SKM-1 treated with dmso at 0.1 percent for 144 hours (cell line): Measurements from ENCODE around the gene CDC14A.
"Not testable (repeated sequence)": the region's sequence is repeated elsewhere in the genome, so short reads cannot be mapped to it uniquely, and the experiment has no call there.

ENCODE experiments used
- DNase-seq: peaks from one replicate; lab custom pipeline; 2025; ENCODE audit not compliant: unreplicated experiment; lab: John Stamatoyannopoulos, UW

Gene CDC14A, protein sequence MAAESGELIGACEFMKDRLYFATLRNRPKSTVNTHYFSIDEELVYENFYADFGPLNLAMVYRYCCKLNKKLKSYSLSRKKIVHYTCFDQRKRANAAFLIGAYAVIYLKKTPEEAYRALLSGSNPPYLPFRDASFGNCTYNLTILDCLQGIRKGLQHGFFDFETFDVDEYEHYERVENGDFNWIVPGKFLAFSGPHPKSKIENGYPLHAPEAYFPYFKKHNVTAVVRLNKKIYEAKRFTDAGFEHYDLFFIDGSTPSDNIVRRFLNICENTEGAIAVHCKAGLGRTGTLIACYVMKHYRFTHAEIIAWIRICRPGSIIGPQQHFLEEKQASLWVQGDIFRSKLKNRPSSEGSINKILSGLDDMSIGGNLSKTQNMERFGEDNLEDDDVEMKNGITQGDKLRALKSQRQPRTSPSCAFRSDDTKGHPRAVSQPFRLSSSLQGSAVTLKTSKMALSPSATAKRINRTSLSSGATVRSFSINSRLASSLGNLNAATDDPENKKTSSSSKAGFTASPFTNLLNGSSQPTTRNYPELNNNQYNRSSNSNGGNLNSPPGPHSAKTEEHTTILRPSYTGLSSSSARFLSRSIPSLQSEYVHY

GRCh38 chr1:100352267-100353070 lies at the start of gene CDC14A:
Gene CDC14A, plus strand, starts transcription at chr1:100352506. Its CDS starts 449 bp downstream, at chr1:100352955.
- DNase-seq: peak; percentile 98

GRCh38 chr1:100302739-100303138 lies 49.6 kb upstream of the CDC14A start:
- DNase-seq: no peak

DNA sequence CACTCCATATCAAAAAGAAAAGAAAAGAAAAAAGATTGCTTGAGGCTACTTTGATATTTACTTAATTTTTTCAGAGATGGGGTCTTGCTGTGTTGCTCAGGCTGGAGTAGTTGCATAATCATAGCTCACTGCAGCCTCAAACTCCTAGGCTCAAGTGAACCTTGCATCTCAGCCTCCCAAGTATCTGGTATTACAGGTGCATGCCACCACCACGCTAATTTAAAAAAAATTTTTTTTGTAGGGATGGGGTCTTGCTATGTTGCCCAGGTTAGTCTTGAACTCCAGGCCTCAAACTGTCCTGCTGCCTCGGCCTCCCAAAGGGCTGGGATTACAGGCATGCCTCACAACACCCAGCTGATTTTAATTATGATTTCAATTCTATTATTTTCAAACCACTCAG lies 48.1 kb upstream of the CDC14A start:
- no peak for DNase-seq

DNA sequence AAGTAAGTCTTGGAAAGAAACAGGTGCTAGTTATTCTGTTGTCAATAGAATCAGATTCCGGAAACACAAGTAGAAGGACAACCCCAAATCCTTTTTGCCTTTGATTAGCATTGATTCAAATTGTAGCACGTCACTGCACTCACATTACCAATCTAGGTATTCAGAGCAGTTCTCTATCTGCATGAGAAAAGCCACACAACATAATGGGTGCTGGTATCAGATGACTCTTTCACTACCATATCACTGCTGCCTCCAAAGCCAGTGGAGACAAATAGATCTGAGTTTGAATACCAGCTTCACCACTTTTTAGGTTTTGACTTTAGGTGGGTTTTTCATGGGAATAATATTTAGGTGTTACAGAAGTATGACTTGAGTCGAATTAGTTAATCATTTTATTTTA lies 47.4 kb upstream of the CDC14A start:
- DNase-seq: no peak

DNA sequence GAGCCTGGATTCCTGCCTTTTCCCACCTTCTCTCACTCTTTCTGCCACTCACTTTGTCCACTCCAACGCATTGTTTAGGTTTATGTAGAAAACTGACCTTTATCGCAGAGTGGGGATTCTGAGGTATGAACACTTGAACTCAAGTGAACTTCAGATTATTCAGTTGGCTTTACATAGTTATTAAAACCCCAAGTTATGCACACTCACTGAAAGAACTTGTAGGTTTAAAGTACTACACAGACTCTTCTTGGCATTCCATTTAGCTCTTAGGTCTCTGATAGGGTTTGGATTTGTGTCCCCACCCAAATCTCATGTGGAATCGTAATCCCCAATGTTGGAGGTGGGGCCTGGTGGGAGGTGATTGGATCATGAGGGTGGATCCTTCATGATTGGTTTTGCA lies 46.4 kb upstream of the CDC14A start:
- no peak for DNase-seq

GRCh38 chr1:100306735-100307313 lies 45.5 kb upstream of the CDC14A start:
- no peak for DNase-seq

DNA sequence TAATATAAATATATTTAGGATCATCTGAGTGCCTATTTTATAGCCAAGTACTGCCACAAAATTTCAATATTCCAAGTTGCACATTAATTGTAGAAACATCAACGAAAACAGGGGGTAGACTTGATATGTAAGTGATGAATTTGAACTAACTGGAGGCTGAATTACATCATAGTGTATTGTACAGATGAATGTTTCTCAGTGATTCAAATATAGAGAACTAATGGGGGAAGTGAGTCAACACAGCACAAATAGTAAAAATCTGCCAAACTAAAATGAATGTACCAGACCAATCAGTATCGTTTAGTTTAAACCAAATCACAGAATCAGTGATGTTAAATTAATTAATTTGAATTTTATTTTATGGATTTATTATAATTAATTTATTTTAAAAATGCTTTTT lies 43.5 kb upstream of the CDC14A start:
- DNase-seq: no peak

DNA sequence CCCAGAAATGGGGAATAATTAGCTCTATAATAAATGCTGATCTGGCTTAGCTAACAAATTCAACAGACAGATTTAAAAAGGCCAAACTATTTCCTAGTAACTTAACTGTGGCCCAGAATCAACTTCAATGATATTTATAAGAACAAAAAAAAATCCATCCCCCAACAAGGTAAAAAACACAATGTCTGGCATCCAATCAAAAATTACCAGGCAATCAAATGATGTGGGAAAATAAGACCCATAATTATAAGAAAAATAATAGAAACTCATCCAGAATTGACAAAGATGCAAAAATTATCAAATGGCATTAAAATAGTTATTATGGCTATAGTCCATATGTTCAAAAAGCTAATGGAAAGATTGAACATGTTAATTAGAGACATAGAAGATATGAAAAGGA lies 42.4 kb upstream of the CDC14A start:
- no peak for DNase-seq

GRCh38 chr1:100313382-100313781 lies 38.9 kb upstream of the CDC14A start:
- DNase-seq: no peak

- no peak for DNase-seq
Measured at GRCh38 chr1:100316622-100317021, 35.7 kb upstream of the CDC14A start.

GRCh38 chr1:100320311-100321099 lies 31.8 kb upstream of the CDC14A start:
- no peak for DNase-seq

DNA sequence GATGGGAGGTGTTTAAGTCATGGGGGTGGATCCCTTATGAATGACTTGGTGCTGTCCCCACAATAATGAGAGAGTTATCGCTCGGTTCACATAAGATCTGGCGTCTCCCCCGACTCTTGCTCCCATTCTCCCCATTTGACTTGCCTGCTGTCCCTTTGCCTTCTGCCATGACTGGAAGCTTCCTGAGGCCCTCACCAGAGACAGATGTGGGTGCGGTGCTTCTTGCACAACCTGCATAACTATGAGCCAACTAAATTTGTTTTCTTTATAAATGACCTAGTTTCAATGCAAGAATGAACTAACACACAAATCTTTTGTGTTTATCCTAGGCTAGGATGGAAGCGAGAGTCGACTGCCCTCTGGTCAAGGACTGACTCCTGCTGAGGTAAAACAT lies 31.2 kb upstream of the CDC14A start:
- DNase-seq: no peak

GRCh38 chr1:100321506-100321905 lies 30.8 kb upstream of the CDC14A start:
- no peak for DNase-seq

DNA sequence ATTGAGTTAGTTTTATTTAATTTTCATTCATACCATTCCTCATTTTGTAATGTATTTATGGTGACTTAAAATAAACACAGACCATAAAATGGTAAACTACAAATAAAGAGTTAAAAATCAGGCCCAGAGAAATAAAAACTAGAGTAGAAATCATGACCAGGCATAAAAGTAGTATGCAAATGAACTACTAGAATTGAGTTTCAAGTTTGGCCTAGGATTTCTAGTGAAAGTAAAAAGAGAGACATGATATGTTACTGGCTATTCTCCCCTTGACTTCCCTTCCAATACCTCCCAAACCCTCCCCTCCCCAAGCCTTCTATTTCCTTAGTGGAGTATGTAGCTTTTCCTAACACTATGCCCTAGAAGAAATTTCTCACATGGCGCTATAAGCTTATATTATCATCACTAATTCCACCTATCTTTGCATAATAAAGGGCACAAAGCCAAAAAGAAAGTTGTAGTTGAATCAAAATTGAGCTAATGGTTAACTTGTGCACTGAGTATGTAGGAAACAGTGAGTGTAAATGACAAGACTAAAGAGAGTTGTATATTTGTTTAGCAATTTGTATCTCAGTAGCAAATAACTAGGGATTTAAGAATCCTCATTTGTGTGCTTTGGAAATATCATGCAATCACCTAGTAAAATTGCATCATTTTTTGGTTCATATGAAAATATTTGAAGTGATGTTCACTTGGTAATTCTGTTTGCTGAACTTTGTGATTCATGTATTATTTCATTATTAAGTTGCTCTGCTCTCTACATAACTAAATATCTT lies 29.7 kb upstream of the CDC14A start:
- DNase-seq: no peak

- DNase-seq: no peak
Measured at GRCh38 chr1:100323419-100324106, 28.7 kb upstream of the CDC14A start.

- DNase-seq: no peak
Measured at GRCh38 chr1:100325415-100326324, 26.6 kb upstream of the CDC14A start.

- not testable (repeated sequence) for DNase-seq
Measured at GRCh38 chr1:100326325-100326670, 26.0 kb upstream of the CDC14A start.

- DNase-seq: peak; percentile 43
Measured at GRCh38 chr1:100328133-100328532, 24.2 kb upstream of the CDC14A start.
